WTC11 (cell line): Measurements from ENCODE around the gene TBC1D14. TPM values are rescaled to one million over a fixed set of nuclear protein-coding genes. Genes with fewer than 3 reads are reported as not detected.

Experiments used
- ATAC-seq: fragments of 200-7000 bp; cut with Tn5 transposase; 2 replicates; pipeline ENCODE4 v1.10.0; 2021; ENCODE audit warnings: mild to moderate bottlenecking, moderate library complexity
- CTCF ChIA-PET: fragments of 300-600 bp; sonication (Branson Sonifier 250); formaldehyde crosslinking; loops from one replicate; lab custom pipeline; 2021; ENCODE audit warnings: antibody characterized with exemption; lab: Charles Lee
- POLR2A ChIA-PET: fragments of 350-600 bp; sonication (Branson Sonifier 250); formaldehyde crosslinking; loops from one replicate; lab custom pipeline; 2021; ENCODE audit warnings: antibody characterized with exemption; lab: Charles Lee
- DNase-seq: peaks from one replicate; pipeline ENCODE4 v3.0.0; 2021; ENCODE audit warnings: low spot score
- H3K27ac Mint-ChIP-seq: 2 replicates; pipeline ENCODE4 v1.8.0; 2021; ENCODE audit warnings: mixed read lengths
- H3K27me3 Mint-ChIP-seq: 2 replicates; pipeline ENCODE4 v1.8.0; 2021; ENCODE audit warnings: low read depth, mild to moderate bottlenecking, moderate library complexity, mixed read lengths
- H3K36me3 Mint-ChIP-seq: 2 replicates; pipeline ENCODE4 v1.8.0; 2021; ENCODE audit warnings: mixed read lengths
- H3K4me1 Mint-ChIP-seq: 2 replicates; pipeline ENCODE4 v1.8.0; 2022; ENCODE audit warnings: mixed read lengths
- H3K4me3 Mint-ChIP-seq: 2 replicates; pipeline ENCODE4 v1.8.0; 2021; ENCODE audit warnings: mild to moderate bottlenecking, moderate library complexity, mixed read lengths
- H3K9me3 Mint-ChIP-seq: 2 replicates; pipeline ENCODE4 v1.8.0; 2021; ENCODE audit warnings: mixed read lengths
- CBFB ChIP-seq: sonication (generic); formaldehyde crosslinking; IDR thresholded peaks from 2 replicates; pipeline ENCODE4 v1.8.1; 2022; ENCODE audit warnings: mild to moderate bottlenecking, low read depth, missing genetic modification reagents
- ESRRA ChIP-seq: sonication (generic); formaldehyde crosslinking; IDR thresholded peaks from 2 replicates; pipeline ENCODE4 v1.8.1; 2022; ENCODE audit warnings: mild to moderate bottlenecking, missing genetic modification reagents, borderline replicate concordance
- ETV6 ChIP-seq: sonication (generic); formaldehyde crosslinking; IDR thresholded peaks from 2 replicates; pipeline ENCODE4 v1.8.1; 2022; ENCODE audit warnings: mild to moderate bottlenecking, missing genetic modification reagents
- GABPB1 ChIP-seq: sonication (generic); formaldehyde crosslinking; IDR thresholded peaks from 2 replicates; pipeline ENCODE4 v1.8.1; 2023; ENCODE audit warnings: mild to moderate bottlenecking, missing genetic modification reagents
- IRF2 ChIP-seq: sonication (generic); formaldehyde crosslinking; IDR thresholded peaks from 2 replicates; pipeline ENCODE4 v1.8.0; 2022; ENCODE audit warnings: low read depth, missing genetic modification reagents, borderline replicate concordance
- MXD4 ChIP-seq: fragments of 250-450 bp; sonication (Bioruptor Pico); IDR thresholded peaks from 2 replicates; pipeline ENCODE4 v1.8.0; 2021; ENCODE audit warnings: mild to moderate bottlenecking, moderate library complexity, borderline replicate concordance
- RORB ChIP-seq: fragments of 250-450 bp; sonication (Bioruptor Pico); IDR thresholded peaks from 2 replicates; pipeline ENCODE4 v1.9.0; 2021; ENCODE audit warnings: mild to moderate bottlenecking
- STAT6 ChIP-seq: sonication (generic); formaldehyde crosslinking; conservative IDR thresholded peaks from 2 replicates; pipeline ENCODE4 v1.8.1; 2023; ENCODE audit warnings: mild to moderate bottlenecking, low read depth, missing genetic modification reagents, moderate library complexity
- TP53 ChIP-seq: sonication (generic); formaldehyde crosslinking; IDR thresholded peaks from 2 replicates; pipeline ENCODE4 v1.8.1; 2023; ENCODE audit warnings: mild to moderate bottlenecking, missing genetic modification reagents
- ZNF317 ChIP-seq: sonication (generic); formaldehyde crosslinking; IDR thresholded peaks from 2 replicates; pipeline ENCODE4 v1.8.1; 2023; ENCODE audit warnings: low read depth, mild to moderate bottlenecking, moderate library complexity, missing genetic modification reagents, borderline replicate concordance
- ZNF425 ChIP-seq: fragments of 250-450 bp; sonication (Bioruptor Pico); conservative IDR thresholded peaks from 2 replicates; pipeline ENCODE4 v1.9.0; 2021; ENCODE audit warnings: mild to moderate bottlenecking
- ZSCAN18 ChIP-seq: fragments of 250-450 bp; sonication (Bioruptor Pico); IDR thresholded peaks from 2 replicates; pipeline ENCODE4 v2.1.2; 2022; ENCODE audit warnings: mild to moderate bottlenecking, moderate library complexity
- total RNA-seq: library from RNA; stranded (reverse); gene quantifications from 3 replicates; pipeline ENCODE4 v1.2.3, GENCODE V29; 2021
- TF ChIP-seq, protein P1 (sequence below): sonication (generic); formaldehyde crosslinking; IDR thresholded peaks from 2 replicates; pipeline ENCODE4 v1.8.1; 2022; ENCODE audit warnings: mild to moderate bottlenecking, missing genetic modification reagents, moderate library complexity, borderline replicate concordance
- TF ChIP-seq, protein P2 (sequence below): sonication (generic); formaldehyde crosslinking; IDR thresholded peaks from 2 replicates; pipeline ENCODE4 v1.8.1; 2023; ENCODE audit warnings: mild to moderate bottlenecking, missing genetic modification reagents
- TF ChIP-seq, protein P3 (sequence below): sonication (generic); formaldehyde crosslinking; IDR thresholded peaks from 2 replicates; pipeline ENCODE4 v1.8.0; 2023; ENCODE audit warnings: missing genetic modification reagents, mild to moderate bottlenecking, borderline replicate concordance
- TF ChIP-seq, protein P4 (sequence below): sonication (generic); formaldehyde crosslinking; IDR thresholded peaks from 2 replicates; pipeline ENCODE4 v1.8.0; 2022; ENCODE audit warnings: mild to moderate bottlenecking, missing genetic modification reagents

The TBC1D14 gene
- total RNA-seq, 1 experiment from 2014 or later, result 45.1 TPM

- TF ChIP-seq, protein P1, sequence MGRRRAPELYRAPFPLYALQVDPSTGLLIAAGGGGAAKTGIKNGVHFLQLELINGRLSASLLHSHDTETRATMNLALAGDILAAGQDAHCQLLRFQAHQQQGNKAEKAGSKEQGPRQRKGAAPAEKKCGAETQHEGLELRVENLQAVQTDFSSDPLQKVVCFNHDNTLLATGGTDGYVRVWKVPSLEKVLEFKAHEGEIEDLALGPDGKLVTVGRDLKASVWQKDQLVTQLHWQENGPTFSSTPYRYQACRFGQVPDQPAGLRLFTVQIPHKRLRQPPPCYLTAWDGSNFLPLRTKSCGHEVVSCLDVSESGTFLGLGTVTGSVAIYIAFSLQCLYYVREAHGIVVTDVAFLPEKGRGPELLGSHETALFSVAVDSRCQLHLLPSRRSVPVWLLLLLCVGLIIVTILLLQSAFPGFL, result no peak
- no peak for TF ChIP-seq CBFB (CRISPR knock-in tag)
- no peak for TF ChIP-seq ZSCAN18 (CRISPR knock-in tag)
- no peak for TF ChIP-seq MXD4
- TF ChIP-seq ZNF317 (CRISPR knock-in tag), result no peak
- TF ChIP-seq ETV6 (CRISPR knock-in tag), result no peak
Measured at GRCh38 chr4:6891436-6892170, 18.0 kb upstream of the TBC1D14 start (continued).

- DNase-seq (peak; percentile 45), ATAC-seq (peak; percentile 89)
- Mint-ChIP-seq H3K4me3 (no peak overlapping the region), H3K36me3 (peaks cover 12% of the 10 kb centered on the region), H3K4me1 (peaks cover 3% of the 10 kb centered on the region), H3K27me3 (no peaks in the 10 kb centered on the region), H3K9me3 (peaks cover 10% of the 10 kb centered on the region), H3K27ac (no peak overlapping the region)
- TF ChIP-seq GABPB1 (CRISPR knock-in tag) (peak; percentile 48), ESRRA (CRISPR knock-in tag) (no peak), RORB (no peak)
- ChIA-PET POLR2A (no interaction called here), CTCF (interaction anchor here (0.6 to 2.2 kb wide), 6 partner anchors 15 to 210 kb away, joined by 3 to 8 read pairs (median 6); no protein-coding TSS in a partner anchor)
Measured at GRCh38 chr4:6892190-6892908, 17.3 kb upstream of the TBC1D14 start.

DNA sequence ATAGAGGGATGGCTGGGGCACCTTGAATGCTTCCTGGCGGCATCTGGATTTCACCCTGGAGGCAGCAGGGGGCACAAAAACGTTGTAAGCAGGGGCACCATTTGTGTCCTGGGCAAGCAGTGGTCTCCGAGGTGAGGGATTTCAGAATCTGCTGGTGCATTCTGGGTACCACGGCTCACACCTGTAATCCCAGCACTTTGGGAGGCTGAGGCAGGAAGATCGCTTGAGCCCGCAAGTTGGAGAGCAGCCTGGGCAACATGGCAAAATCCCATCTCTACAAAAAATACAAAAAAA lies 16.8 kb upstream of the TBC1D14 start:
- CTCF ChIA-PET, result interaction anchor here (0.6 to 2.2 kb wide), 9 partner anchors 14 to 209 kb away, joined by 3 to 8 read pairs (median 4); no protein-coding TSS in a partner anchor
- DNase-seq, result no peak
- no peak for ATAC-seq
- H3K27me3 Mint-ChIP-seq, result no peaks in the 10 kb centered on the region
- POLR2A ChIA-PET, result no interaction called here
- H3K9me3 Mint-ChIP-seq, result peaks cover 10% of the 10 kb centered on the region
- no peak overlapping the region for H3K27ac Mint-ChIP-seq
- H3K36me3 Mint-ChIP-seq, result peaks cover 12% of the 10 kb centered on the region
- H3K4me1 Mint-ChIP-seq, result peaks cover 3% of the 10 kb centered on the region
- H3K4me3 Mint-ChIP-seq, result no peak overlapping the region
- TF ChIP-seq, protein P2, sequence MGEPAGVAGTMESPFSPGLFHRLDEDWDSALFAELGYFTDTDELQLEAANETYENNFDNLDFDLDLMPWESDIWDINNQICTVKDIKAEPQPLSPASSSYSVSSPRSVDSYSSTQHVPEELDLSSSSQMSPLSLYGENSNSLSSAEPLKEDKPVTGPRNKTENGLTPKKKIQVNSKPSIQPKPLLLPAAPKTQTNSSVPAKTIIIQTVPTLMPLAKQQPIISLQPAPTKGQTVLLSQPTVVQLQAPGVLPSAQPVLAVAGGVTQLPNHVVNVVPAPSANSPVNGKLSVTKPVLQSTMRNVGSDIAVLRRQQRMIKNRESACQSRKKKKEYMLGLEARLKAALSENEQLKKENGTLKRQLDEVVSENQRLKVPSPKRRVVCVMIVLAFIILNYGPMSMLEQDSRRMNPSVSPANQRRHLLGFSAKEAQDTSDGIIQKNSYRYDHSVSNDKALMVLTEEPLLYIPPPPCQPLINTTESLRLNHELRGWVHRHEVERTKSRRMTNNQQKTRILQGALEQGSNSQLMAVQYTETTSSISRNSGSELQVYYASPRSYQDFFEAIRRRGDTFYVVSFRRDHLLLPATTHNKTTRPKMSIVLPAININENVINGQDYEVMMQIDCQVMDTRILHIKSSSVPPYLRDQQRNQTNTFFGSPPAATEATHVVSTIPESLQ (CRISPR knock-in tag), result no peak
- TF ChIP-seq STAT6 (no peak), CBFB (CRISPR knock-in tag) (no peak), ETV6 (CRISPR knock-in tag) (no peak), ZNF425 (no peak), TP53 (CRISPR knock-in tag) (no peak), IRF2 (no peak)
- TF ChIP-seq, protein P3, sequence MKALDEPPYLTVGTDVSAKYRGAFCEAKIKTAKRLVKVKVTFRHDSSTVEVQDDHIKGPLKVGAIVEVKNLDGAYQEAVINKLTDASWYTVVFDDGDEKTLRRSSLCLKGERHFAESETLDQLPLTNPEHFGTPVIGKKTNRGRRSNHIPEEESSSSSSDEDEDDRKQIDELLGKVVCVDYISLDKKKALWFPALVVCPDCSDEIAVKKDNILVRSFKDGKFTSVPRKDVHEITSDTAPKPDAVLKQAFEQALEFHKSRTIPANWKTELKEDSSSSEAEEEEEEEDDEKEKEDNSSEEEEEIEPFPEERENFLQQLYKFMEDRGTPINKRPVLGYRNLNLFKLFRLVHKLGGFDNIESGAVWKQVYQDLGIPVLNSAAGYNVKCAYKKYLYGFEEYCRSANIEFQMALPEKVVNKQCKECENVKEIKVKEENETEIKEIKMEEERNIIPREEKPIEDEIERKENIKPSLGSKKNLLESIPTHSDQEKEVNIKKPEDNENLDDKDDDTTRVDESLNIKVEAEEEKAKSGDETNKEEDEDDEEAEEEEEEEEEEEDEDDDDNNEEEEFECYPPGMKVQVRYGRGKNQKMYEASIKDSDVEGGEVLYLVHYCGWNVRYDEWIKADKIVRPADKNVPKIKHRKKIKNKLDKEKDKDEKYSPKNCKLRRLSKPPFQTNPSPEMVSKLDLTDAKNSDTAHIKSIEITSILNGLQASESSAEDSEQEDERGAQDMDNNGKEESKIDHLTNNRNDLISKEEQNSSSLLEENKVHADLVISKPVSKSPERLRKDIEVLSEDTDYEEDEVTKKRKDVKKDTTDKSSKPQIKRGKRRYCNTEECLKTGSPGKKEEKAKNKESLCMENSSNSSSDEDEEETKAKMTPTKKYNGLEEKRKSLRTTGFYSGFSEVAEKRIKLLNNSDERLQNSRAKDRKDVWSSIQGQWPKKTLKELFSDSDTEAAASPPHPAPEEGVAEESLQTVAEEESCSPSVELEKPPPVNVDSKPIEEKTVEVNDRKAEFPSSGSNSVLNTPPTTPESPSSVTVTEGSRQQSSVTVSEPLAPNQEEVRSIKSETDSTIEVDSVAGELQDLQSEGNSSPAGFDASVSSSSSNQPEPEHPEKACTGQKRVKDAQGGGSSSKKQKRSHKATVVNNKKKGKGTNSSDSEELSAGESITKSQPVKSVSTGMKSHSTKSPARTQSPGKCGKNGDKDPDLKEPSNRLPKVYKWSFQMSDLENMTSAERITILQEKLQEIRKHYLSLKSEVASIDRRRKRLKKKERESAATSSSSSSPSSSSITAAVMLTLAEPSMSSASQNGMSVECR (CRISPR knock-in tag), result no peak
- TF ChIP-seq, protein P4, sequence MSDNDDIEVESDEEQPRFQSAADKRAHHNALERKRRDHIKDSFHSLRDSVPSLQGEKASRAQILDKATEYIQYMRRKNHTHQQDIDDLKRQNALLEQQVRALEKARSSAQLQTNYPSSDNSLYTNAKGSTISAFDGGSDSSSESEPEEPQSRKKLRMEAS (CRISPR knock-in tag), result no peak
